Adipocyte (in vitro differentiated cells): Measurements from ENCODE around the gene AK8.
"Not testable (repeated sequence)": the region's sequence is repeated elsewhere in the genome, so short reads cannot be mapped to it uniquely, and the experiment has no call there.

Experiments used
- DNase-seq: peaks from one replicate; pipeline ENCODE4 v3.0.0-alpha.2; 2015; ENCODE audit warnings: low read depth
- H3K27me3 ChIP-seq: replicated peaks from 2 replicates; pipeline ENCODE4 v1.7.0; 2013; ENCODE audit warnings: mild to moderate bottlenecking, low read length, moderate library complexity; ENCODE audit not compliant: control insufficient read depth, insufficient read depth
- H3K36me3 ChIP-seq: 2 replicates; pipeline ENCODE4 v1.7.0; 2013; ENCODE audit warnings: low read length, mild to moderate bottlenecking, moderate library complexity; ENCODE audit not compliant: control insufficient read depth, insufficient read depth, severe bottlenecking
- H3K4me1 ChIP-seq: 2 replicates; pipeline ENCODE4 v1.7.0; 2013; ENCODE audit warnings: mild to moderate bottlenecking, low read length, moderate library complexity; ENCODE audit not compliant: control insufficient read depth, insufficient read depth
- H3K4me3 ChIP-seq: 2 replicates; pipeline ENCODE4 v1.7.0; 2013; ENCODE audit warnings: mild to moderate bottlenecking, low read length, moderate library complexity
- H3K9ac ChIP-seq: 2 replicates; pipeline ENCODE4 v1.7.0; 2013; ENCODE audit warnings: mild to moderate bottlenecking, low read length, moderate library complexity
- H3K9me3 ChIP-seq: 2 replicates; pipeline ENCODE4 v1.7.0; 2013; ENCODE audit warnings: mild to moderate bottlenecking, low read length, moderate library complexity; ENCODE audit not compliant: control insufficient read depth

AK8 gene

GRCh38 chr9:132712753-132713152, 165.3 kb downstream of the AK8 start:
- H3K4me3 ChIP-seq = no peak overlapping the region

GRCh38 chr9:132711846-132712245, 166.2 kb downstream of the AK8 start:
- DNase-seq = no peak
- H3K9ac ChIP-seq = no peak overlapping the region
- no peaks in the 10 kb centered on the region for H3K9me3 ChIP-seq
- H3K4me3 ChIP-seq = no peak overlapping the region
- H3K36me3 ChIP-seq = no peaks in the 10 kb centered on the region
- H3K4me1 ChIP-seq = no peaks in the 10 kb centered on the region
- H3K27me3 ChIP-seq = peaks cover 27% of the 10 kb centered on the region

More at GRCh38 chr9:132712753-132713152, 165.3 kb downstream of the AK8 start:
- Histone ChIP-seq H3K9ac (no peak overlapping the region), H3K9me3 (no peaks in the 10 kb centered on the region), H3K27me3 (peaks cover 37% of the 10 kb centered on the region), H3K36me3 (no peaks in the 10 kb centered on the region), H3K4me1 (no peaks in the 10 kb centered on the region)
- no peak for DNase-seq

GRCh38 chr9:132711152-132711551, 166.9 kb downstream of the AK8 start:
- DNase-seq, H3K9me3 ChIP-seq, H3K9ac ChIP-seq, H3K4me3 ChIP-seq, H3K36me3 ChIP-seq, H3K4me1 ChIP-seq: not testable (repeated sequence)
- peaks cover 29% of the 10 kb centered on the region for H3K27me3 ChIP-seq

DNA sequence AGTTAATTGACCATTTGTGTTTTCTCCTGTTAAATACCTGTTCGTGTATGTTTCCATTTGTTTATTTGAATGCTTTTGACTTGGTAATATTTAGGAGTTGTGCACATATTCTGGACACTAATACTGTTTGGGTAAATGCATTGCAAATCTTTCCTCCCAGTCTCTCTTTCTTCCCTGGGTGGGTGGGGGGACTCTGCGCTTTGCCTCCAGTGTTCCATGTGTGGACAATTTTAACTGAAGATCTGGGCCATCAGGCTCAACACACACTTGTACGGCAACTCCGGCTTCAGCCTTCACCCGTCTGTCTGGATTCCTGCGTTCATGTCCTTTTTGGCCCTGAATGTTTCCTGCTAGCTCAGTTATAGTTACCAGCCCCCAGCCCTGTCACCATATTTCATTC, 167.8 kb downstream of the AK8 start:
- no peaks in the 10 kb centered on the region for H3K36me3 ChIP-seq
- H3K4me1 ChIP-seq = no peaks in the 10 kb centered on the region
- no peak overlapping the region for H3K4me3 ChIP-seq
- DNase-seq = no peak
- peaks cover 35% of the 10 kb centered on the region for H3K27me3 ChIP-seq
- no peaks in the 10 kb centered on the region for H3K9me3 ChIP-seq
- H3K9ac ChIP-seq = no peak overlapping the region

GRCh38 chr9:132708769-132709430, 169.2 kb downstream of the AK8 start:
- H3K36me3 ChIP-seq = no peaks in the 10 kb centered on the region
- H3K4me1 ChIP-seq = no peaks in the 10 kb centered on the region
- H3K9me3 ChIP-seq = no peaks in the 10 kb centered on the region
- no peak overlapping the region for H3K9ac ChIP-seq
- no peak for DNase-seq
- H3K27me3 ChIP-seq = peaks cover 36% of the 10 kb centered on the region
- H3K4me3 ChIP-seq = no peak overlapping the region

GRCh38 chr9:132708239-132708638, 169.8 kb downstream of the AK8 start:
- no peak overlapping the region for H3K4me3 ChIP-seq
- no peaks in the 10 kb centered on the region for H3K9me3 ChIP-seq
- DNase-seq = no peak
- H3K27me3 ChIP-seq = peaks cover 37% of the 10 kb centered on the region
- no peaks in the 10 kb centered on the region for H3K36me3 ChIP-seq
- no peaks in the 10 kb centered on the region for H3K4me1 ChIP-seq
- no peak overlapping the region for H3K9ac ChIP-seq

GRCh38 chr9:132703336-132703735, 174.7 kb downstream of the AK8 start:
- peak; percentile 10 for DNase-seq
- Histone ChIP-seq H3K9me3 (peaks cover under 1% of the 10 kb centered on the region), H3K36me3 (no peaks in the 10 kb centered on the region), H3K9ac (no peak overlapping the region), H3K27me3 (peaks cover 21% of the 10 kb centered on the region), H3K4me1 (no peaks in the 10 kb centered on the region), H3K4me3 (no peak overlapping the region)

DNA sequence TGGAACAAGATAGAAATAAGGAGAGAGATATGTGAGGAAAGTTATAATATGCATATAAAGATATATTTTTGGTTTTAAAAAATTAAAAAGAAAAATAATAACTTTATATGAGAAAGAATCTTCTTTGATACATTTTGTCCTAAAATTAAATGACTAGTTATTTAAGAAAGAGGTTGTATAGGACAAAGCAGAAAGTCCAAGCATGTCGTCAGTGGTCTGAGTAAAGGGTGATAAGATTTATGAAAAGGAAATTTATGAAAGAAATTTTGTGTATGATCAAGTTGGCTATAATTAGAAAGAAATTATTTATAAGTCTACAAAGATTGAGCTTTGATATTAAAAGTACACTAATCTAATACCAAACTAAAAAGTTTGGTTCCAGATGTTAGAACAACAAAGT, 175.8 kb downstream of the AK8 start:
- no peaks in the 10 kb centered on the region for H3K36me3 ChIP-seq
- H3K9ac ChIP-seq = no peak overlapping the region
- peaks cover 11% of the 10 kb centered on the region for H3K9me3 ChIP-seq
- no peak for DNase-seq
- no peak overlapping the region for H3K4me3 ChIP-seq
- peaks cover 18% of the 10 kb centered on the region for H3K27me3 ChIP-seq
- H3K4me1 ChIP-seq = no peaks in the 10 kb centered on the region

DNA sequence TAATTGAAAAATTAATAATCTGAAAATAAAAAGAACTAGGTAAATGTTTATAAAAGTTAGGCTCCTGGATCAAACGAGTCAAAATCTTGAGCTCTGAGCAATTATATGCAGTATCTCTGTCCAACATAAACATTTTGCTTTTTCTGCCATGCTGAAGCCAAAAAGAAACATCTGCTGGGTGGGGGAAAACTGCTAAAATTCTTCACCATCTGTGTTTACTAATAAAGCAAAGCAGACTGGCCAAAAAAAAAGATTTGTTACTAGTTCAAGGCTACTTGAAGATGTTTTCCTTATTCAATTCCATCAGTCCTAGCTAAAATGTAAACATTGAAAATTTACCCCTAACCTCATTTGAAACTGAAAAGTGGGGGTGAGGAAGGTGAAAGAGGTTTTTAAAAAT, 178.1 kb downstream of the AK8 start:
- H3K9ac ChIP-seq = no peak overlapping the region
- H3K27me3 ChIP-seq = peaks cover 4% of the 10 kb centered on the region
- H3K36me3 ChIP-seq = no peaks in the 10 kb centered on the region
- peaks cover 24% of the 10 kb centered on the region for H3K9me3 ChIP-seq
- peak; percentile 51 for DNase-seq
- no peaks in the 10 kb centered on the region for H3K4me1 ChIP-seq
- H3K4me3 ChIP-seq = no peak overlapping the region

GRCh38 chr9:132698989-132699388, 179.1 kb downstream of the AK8 start:
- peak; percentile 27 for DNase-seq

GRCh38 chr9:132697230-132697629, 180.9 kb downstream of the AK8 start:
- no peak for DNase-seq
- Histone ChIP-seq H3K9me3 (peaks cover 24% of the 10 kb centered on the region), H3K9ac (no peak overlapping the region), H3K4me1 (no peaks in the 10 kb centered on the region), H3K27me3 (no peaks in the 10 kb centered on the region), H3K4me3 (peak overlapping the region; percentile 9), H3K36me3 (no peaks in the 10 kb centered on the region)

More at GRCh38 chr9:132698989-132699388, 179.1 kb downstream of the AK8 start:
- Histone ChIP-seq H3K4me3 (no peak overlapping the region), H3K4me1 (no peaks in the 10 kb centered on the region), H3K9ac (no peak overlapping the region), H3K27me3 (peaks cover 4% of the 10 kb centered on the region), H3K36me3 (no peaks in the 10 kb centered on the region), H3K9me3 (peaks cover 24% of the 10 kb centered on the region)

- peaks cover 24% of the 10 kb centered on the region for H3K9me3 ChIP-seq
- no peaks in the 10 kb centered on the region for H3K4me1 ChIP-seq
- no peak for DNase-seq
- no peaks in the 10 kb centered on the region for H3K27me3 ChIP-seq
- no peak overlapping the region for H3K4me3 ChIP-seq
- H3K36me3 ChIP-seq = peaks cover 29% of the 10 kb centered on the region
- H3K9ac ChIP-seq = no peak overlapping the region
Observed at GRCh38 chr9:132694144-132694543, 183.9 kb downstream of the AK8 start.
